ENCODE measurements around the gene ZNF429. TPM values are rescaled to one million over a fixed set of nuclear protein-coding genes. Genes with fewer than 3 reads are reported as not detected.
"Not testable (repeated sequence)": the region's sequence is repeated elsewhere in the genome, so short reads cannot be mapped to it uniquely, and the experiment has no call there.

ZNF429 gene
- total RNA-seq, 2 experiments from 2014 or later, result 13.3 to 15.5 TPM

GRCh38 chr19:21590867-21591266, 85.5 kb downstream of the ZNF429 start:
- CTCF ChIA-PET, result interaction anchor here (1.2 kb wide), 1 partner anchor 17 kb away, joined by 3 read pairs; no protein-coding TSS in a partner anchor
- Mint-ChIP-seq H3K36me3 (ENCODE audit: low read depth) (no peaks in the 10 kb centered on the region), H3K9me3 (ENCODE audit: low read depth) (no peaks in the 10 kb centered on the region), H3K4me3 (no peak overlapping the region), H3K4me1 (peaks cover 3% of the 10 kb centered on the region), H3K27ac (no peak overlapping the region), H3K27me3 (no peaks in the 10 kb centered on the region)
- POLR2A ChIA-PET, result no interaction called here
- ATAC-seq, result no peak
- no peak for DNase-seq
- intact Hi-C loops (cut with DNase I, micrococcal nuclease), result no loop called here

- Mint-ChIP-seq H3K9me3 (ENCODE audit: low read depth) (no peaks in the 10 kb centered on the region), H3K4me3 (no peak overlapping the region), H3K4me1 (no peaks in the 10 kb centered on the region), H3K27ac (no peak overlapping the region), H3K36me3 (ENCODE audit: low read depth) (no peaks in the 10 kb centered on the region), H3K27me3 (no peaks in the 10 kb centered on the region)
- intact Hi-C loops (cut with DNase I, micrococcal nuclease), result no loop called here
- DNase-seq (no peak), ATAC-seq (no peak)
- ChIA-PET POLR2A (no interaction called here), CTCF (no interaction called here)
Observed at GRCh38 chr19:21593008-21593481, 87.6 kb downstream of the ZNF429 start.

DNA sequence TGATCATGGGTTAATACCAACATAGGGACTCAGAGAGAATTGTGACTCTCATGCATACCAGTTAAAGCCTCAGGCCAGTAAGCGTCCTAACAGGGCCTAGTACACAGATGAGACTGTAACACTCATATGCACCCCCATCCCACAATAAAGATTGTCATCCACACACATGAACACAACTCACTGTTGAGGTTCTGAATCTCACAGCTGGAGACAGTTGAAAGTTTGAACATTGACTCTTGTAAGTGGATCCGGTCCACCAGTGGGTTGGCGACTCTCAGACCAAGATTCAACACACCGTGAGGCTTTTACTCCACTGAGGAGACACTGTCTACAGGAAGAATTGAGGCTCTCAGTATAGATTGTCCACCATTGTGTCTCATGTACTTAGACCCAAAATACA, 88.1 kb downstream of the ZNF429 start:
- H3K4me3 Mint-ChIP-seq, result no peak overlapping the region
- no peak for DNase-seq
- no peaks in the 10 kb centered on the region for H3K9me3 Mint-ChIP-seq (ENCODE audit: low read depth)
- H3K4me1 Mint-ChIP-seq, result no peaks in the 10 kb centered on the region
- no peak for ATAC-seq
- POLR2A ChIA-PET, result no interaction called here
- H3K27me3 Mint-ChIP-seq, result no peaks in the 10 kb centered on the region
- no peak overlapping the region for H3K27ac Mint-ChIP-seq
- intact Hi-C loops (cut with DNase I, micrococcal nuclease), result no loop called here
- H3K36me3 Mint-ChIP-seq (ENCODE audit: low read depth), result no peaks in the 10 kb centered on the region
- CTCF ChIA-PET, result no interaction called here

GRCh38 chr19:21593934-21594820, 88.8 kb downstream of the ZNF429 start:
- no peaks in the 10 kb centered on the region for H3K9me3 Mint-ChIP-seq (ENCODE audit: low read depth)
- ChIA-PET POLR2A (no interaction called here), CTCF (no interaction called here)
- no peaks in the 10 kb centered on the region for H3K36me3 Mint-ChIP-seq (ENCODE audit: low read depth)
- ATAC-seq, result no peak
- intact Hi-C loops (cut with DNase I, micrococcal nuclease), result no loop called here
- no peaks in the 10 kb centered on the region for H3K4me1 Mint-ChIP-seq
- H3K27ac Mint-ChIP-seq, result no peak overlapping the region
- H3K4me3 Mint-ChIP-seq, result no peak overlapping the region
- H3K27me3 Mint-ChIP-seq, result no peaks in the 10 kb centered on the region
- no peak for DNase-seq

- Mint-ChIP-seq H3K36me3 (ENCODE audit: low read depth) (no peaks in the 10 kb centered on the region), H3K4me3 (no peak overlapping the region), H3K27me3 (no peaks in the 10 kb centered on the region), H3K9me3 (ENCODE audit: low read depth) (no peaks in the 10 kb centered on the region), H3K27ac (no peak overlapping the region), H3K4me1 (no peaks in the 10 kb centered on the region)
- intact Hi-C loops (cut with DNase I, micrococcal nuclease), result no loop called here
- ATAC-seq, result no peak
- DNase-seq, result no peak
- CTCF ChIA-PET, result interaction anchor here (0.6 kb wide), 1 partner anchor 79 kb away, joined by 3 read pairs; no protein-coding TSS in a partner anchor
- POLR2A ChIA-PET, result no interaction called here
Observed at GRCh38 chr19:21595185-21595584, 89.8 kb downstream of the ZNF429 start.

- Mint-ChIP-seq H3K4me1 (peaks cover 19% of the 10 kb centered on the region), H3K9me3 (ENCODE audit: low read depth) (no peaks in the 10 kb centered on the region), H3K27ac (no peak overlapping the region), H3K36me3 (ENCODE audit: low read depth) (no peaks in the 10 kb centered on the region), H3K4me3 (no peak overlapping the region), H3K27me3 (no peaks in the 10 kb centered on the region)
- ChIA-PET POLR2A (no interaction called here), CTCF (no interaction called here)
- intact Hi-C loops (cut with DNase I, micrococcal nuclease), result no loop called here
- no peak for DNase-seq
- ATAC-seq, result no peak
Observed at GRCh38 chr19:21602082-21602658, 96.8 kb downstream of the ZNF429 start.

DNA sequence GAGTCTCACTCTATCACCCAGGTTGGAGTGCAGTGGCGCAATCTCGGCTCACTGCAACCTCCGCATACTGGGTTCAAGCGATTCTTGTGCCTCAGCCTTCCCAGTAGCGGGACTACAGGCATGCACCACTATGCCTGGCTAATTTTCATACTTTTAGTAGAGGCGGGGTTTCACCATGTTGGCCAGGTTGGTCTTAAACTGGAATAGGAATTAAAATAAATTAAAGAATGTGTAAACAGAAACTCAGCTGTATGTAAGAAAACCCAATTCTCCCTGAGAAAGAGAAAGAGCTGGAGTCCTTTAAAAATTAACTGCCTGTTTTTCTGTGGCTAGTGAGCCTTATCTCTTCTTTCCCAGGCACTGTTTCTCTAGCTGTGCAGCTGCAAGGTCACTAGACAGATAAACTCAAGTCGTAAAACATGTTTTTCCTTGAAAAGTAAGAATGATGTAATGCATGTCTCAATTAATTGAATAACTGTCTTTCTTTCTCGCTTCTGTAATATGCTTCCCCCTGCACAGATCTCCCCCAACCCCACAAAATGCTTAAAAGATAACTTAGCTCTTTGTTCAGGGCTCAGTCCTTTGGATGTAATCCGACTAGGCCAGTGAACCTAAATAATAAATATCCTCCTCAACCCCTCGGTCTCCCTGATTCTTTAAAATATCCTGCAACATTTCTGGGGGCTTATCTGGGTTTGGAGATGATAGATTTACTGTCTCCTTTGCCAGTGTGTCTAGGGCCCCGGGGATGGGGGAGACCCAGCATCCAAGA, 97.4 kb downstream of the ZNF429 start:
- ATAC-seq; POLR2A ChIA-PET; intact Hi-C loops (cut with DNase I, micrococcal nuclease); H3K36me3 Mint-ChIP-seq (ENCODE audit: low read depth); H3K27ac Mint-ChIP-seq; DNase-seq; H3K4me3 Mint-ChIP-seq; H3K9me3 Mint-ChIP-seq (ENCODE audit: low read depth); H3K27me3 Mint-ChIP-seq: not testable (repeated sequence)
- CTCF ChIA-PET, result interaction anchor here (0.8 kb wide), 1 partner anchor 19 kb away, joined by 3 read pairs; no protein-coding TSS in a partner anchor
- H3K4me1 Mint-ChIP-seq, result peaks cover 19% of the 10 kb centered on the region

DNA sequence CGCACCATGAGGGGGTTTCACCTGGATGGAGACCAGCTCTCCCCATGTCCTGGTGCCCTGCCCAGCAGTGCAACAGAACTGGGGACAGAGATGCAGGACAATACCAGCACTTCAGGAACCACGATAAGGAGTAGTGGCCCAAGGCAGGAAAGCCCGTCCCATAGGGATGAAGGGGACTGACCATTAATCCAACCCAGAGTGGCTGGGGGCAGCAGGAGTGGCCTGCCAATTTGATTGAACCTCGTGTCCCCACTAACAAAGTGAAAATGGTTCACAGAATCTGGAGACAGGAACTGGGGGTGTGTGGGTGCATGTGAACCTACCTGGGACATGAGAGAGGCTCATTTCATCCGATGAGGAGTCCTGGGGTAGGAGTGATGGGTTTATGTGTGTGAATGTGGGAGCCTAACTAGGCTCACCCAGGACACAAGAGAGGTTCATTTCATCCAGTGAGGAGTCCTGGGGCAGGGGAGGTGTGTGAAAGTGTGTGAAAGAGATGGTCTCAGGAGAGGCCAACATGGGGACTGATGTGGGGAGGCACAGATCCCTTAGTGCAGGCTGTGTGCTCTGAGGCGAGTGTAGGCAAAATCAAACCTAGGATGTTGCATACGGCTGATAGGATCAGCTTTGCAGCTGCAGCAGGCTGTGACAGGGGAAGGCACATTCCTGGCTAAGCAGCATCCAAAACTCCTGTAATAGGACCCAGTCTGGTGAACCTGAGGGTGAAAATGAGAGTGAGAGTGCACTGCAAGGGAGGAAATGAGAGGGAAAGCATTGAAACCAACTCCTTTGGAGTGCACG, 98.2 kb downstream of the ZNF429 start:
- DNase-seq (no peak), ATAC-seq (peak; percentile 39)
- no peaks in the 10 kb centered on the region for H3K36me3 Mint-ChIP-seq (ENCODE audit: low read depth)
- peak overlapping the region; percentile 52 for H3K27ac Mint-ChIP-seq
- intact Hi-C loops (cut with DNase I, micrococcal nuclease), result no loop called here
- CTCF ChIA-PET, result interaction anchor here (0.8 kb wide), 1 partner anchor 18 kb away, joined by 3 read pairs; no protein-coding TSS in a partner anchor
- H3K9me3 Mint-ChIP-seq (ENCODE audit: low read depth), result no peaks in the 10 kb centered on the region
- H3K4me1 Mint-ChIP-seq, result peaks cover 19% of the 10 kb centered on the region
- no peaks in the 10 kb centered on the region for H3K27me3 Mint-ChIP-seq
- POLR2A ChIA-PET, result no interaction called here
- peak overlapping the region; percentile 77 for H3K4me3 Mint-ChIP-seq

DNA sequence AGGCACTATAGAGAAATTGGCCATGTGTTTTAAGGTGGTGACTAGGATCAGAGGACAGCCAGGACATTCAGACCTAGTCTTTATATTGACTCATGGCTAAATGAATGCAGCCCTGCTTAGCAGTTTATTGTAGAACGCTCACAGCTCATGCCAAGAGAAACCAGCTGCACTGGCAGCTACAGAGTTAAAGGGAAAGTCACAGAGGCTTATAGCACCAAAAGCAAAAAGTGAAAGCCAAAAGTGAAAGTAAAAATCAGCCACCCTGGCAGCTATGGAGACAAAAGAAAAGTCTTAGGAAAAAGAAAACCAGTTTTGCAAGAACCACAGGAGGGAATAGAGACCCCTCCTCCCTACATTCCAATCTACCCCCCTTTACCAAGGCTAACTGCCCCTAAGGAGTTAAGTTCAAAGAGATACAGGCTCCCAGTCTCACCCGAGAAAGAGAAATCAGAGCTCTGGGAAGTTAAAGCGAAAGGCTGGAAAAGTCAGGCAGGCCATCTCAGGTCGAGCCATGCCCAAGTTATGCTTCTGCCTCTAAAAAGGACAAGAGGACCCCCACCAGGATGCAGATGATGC, 99.0 kb downstream of the ZNF429 start:
- DNase-seq, result peak; percentile 27
- CTCF ChIA-PET, result no interaction called here
- intact Hi-C loops (cut with DNase I, micrococcal nuclease), result no loop called here

More for the DNA sequence above, 99.0 kb downstream of the ZNF429 start:
- ATAC-seq, result peak; percentile 84
- POLR2A ChIA-PET, result interaction anchor here (0.6 to 1.0 kb wide), 2 partner anchors 248 to 401 kb away, joined by 3 read pairs; no protein-coding TSS in a partner anchor
- Mint-ChIP-seq H3K4me3 (peak overlapping the region; percentile 77), H3K36me3 (ENCODE audit: low read depth) (no peaks in the 10 kb centered on the region), H3K27me3 (no peaks in the 10 kb centered on the region), H3K27ac (peak overlapping the region; percentile 87), H3K9me3 (ENCODE audit: low read depth) (no peaks in the 10 kb centered on the region), H3K4me1 (peaks cover 19% of the 10 kb centered on the region)

Data from activated CD4-positive, alpha-beta T cell treated with anti-CD3 and anti-CD28 coated beads for 36 hours (primary cell).